ENCODE measurements around the gene CDPF1. TPM values are rescaled to one million over a fixed set of nuclear protein-coding genes. Genes with fewer than 3 reads are reported as not detected.
A peak's percentile ranks its signal among the peaks of the same experiment; 100 is the strongest.

CDPF1 gene
- total RNA-seq, 1 donor from 2014 or later: 11.0 TPM

GRCh38 chr22:46256358-46256958 lies 6.4 kb upstream of the CDPF1 start:
- DNase-seq (ENCODE audit: low read depth, low spot score): no peak

GRCh38 chr22:46251816-46252380 lies 1.8 kb upstream of the CDPF1 start:
- no peak for DNase-seq (ENCODE audit: low read depth, low spot score)

GRCh38 chr22:46251266-46251665 lies 1.2 kb upstream of the CDPF1 start:
- DNase-seq (ENCODE audit: low read depth, low spot score): no peak

- DNase-seq (ENCODE audit: low read depth, low spot score): no peak
Observed at GRCh38 chr22:46250783-46251125, 661 bp upstream of the CDPF1 start.

- DNase-seq (ENCODE audit: low read depth, low spot score): no peak
Observed at GRCh38 chr22:46247443-46247975, 2.6 kb downstream of the CDPF1 start.

- no peak for DNase-seq (ENCODE audit: low read depth, low spot score)
Observed at GRCh38 chr22:46246178-46246577, 3.9 kb downstream of the CDPF1 start.

- no peak for DNase-seq (ENCODE audit: low read depth, low spot score)
Observed at GRCh38 chr22:46245511-46245910, 4.6 kb downstream of the CDPF1 start.

GRCh38 chr22:46244771-46245170 lies 5.3 kb downstream of the CDPF1 start:
- DNase-seq (ENCODE audit: low read depth, low spot score): no peak

- DNase-seq (ENCODE audit: low read depth, low spot score): no peak
Observed at GRCh38 chr22:46242076-46242475, 8.0 kb downstream of the CDPF1 start.

- DNase-seq (ENCODE audit: low read depth, low spot score): no peak
Observed at GRCh38 chr22:46241396-46242007, 8.6 kb downstream of the CDPF1 start.

GRCh38 chr22:46240907-46241306 lies 9.2 kb downstream of the CDPF1 start:
- DNase-seq (ENCODE audit: low read depth, low spot score): no peak

GRCh38 chr22:46240506-46240905 lies 9.6 kb downstream of the CDPF1 start:
- no peak for DNase-seq (ENCODE audit: low read depth, low spot score)

GRCh38 chr22:46240073-46240472 lies 10.0 kb downstream of the CDPF1 start:
- DNase-seq (ENCODE audit: low read depth, low spot score): no peak

- DNase-seq (ENCODE audit: low read depth, low spot score): no peak
Observed at GRCh38 chr22:46239261-46240048, 10.6 kb downstream of the CDPF1 start.

GRCh38 chr22:46238541-46238940 lies 11.6 kb downstream of the CDPF1 start:
- DNase-seq (ENCODE audit: low read depth, low spot score): no peak

- no peak for DNase-seq (ENCODE audit: low read depth, low spot score)
Observed at GRCh38 chr22:46237453-46238124, 12.5 kb downstream of the CDPF1 start.

- DNase-seq (ENCODE audit: low read depth, low spot score): no peak
Observed at GRCh38 chr22:46234969-46235368, 15.1 kb downstream of the CDPF1 start.

- DNase-seq (ENCODE audit: low read depth, low spot score): peak; percentile 10
Observed at GRCh38 chr22:46233231-46233630, 16.9 kb downstream of the CDPF1 start.

GRCh38 chr22:46230262-46230901 lies 19.7 kb downstream of the CDPF1 start:
- DNase-seq (ENCODE audit: low read depth, low spot score): no peak

GRCh38 chr22:46229701-46230100 lies 20.4 kb downstream of the CDPF1 start:
- no peak for DNase-seq (ENCODE audit: low read depth, low spot score)

GRCh38 chr22:46226577-46226976 lies 23.5 kb downstream of the CDPF1 start:
- DNase-seq (ENCODE audit: low read depth, low spot score): no peak
